ENCODE data around the gene CTNND1. TPM values are rescaled to one million over a fixed set of nuclear protein-coding genes. Genes with fewer than 3 reads are reported as not detected.

Gene CTNND1
- total RNA-seq, 4 donors from 2014 or later = 19.7 to 29.8 (median 24.5) TPM

- Histone ChIP-seq H3K4me3 (no peak overlapping the region), H3K36me3 (peaks cover 0 to 35% of the 10 kb centered on the region in 2 donors), H3K9me3 (no peaks in the 10 kb centered on the region), H3K27me3 (no peaks in the 10 kb centered on the region), H3K4me1 (peaks cover 35 to 39% of the 10 kb centered on the region in 2 donors), H3K27ac (peak overlapping the region; percentile 40 to 48 (median 44))
- DNase-seq = no peak
- in situ Hi-C loops (cut with MboI; ENCODE audit: low sequenced_read_pairs in 4 of 4) = no loop called here
- ATAC-seq = peak; percentile 45 to 52
- no peak for TF ChIP-seq POLR2A (IDR thresholded peaks at IDR 0.05)
- TF ChIP-seq, protein P1, sequence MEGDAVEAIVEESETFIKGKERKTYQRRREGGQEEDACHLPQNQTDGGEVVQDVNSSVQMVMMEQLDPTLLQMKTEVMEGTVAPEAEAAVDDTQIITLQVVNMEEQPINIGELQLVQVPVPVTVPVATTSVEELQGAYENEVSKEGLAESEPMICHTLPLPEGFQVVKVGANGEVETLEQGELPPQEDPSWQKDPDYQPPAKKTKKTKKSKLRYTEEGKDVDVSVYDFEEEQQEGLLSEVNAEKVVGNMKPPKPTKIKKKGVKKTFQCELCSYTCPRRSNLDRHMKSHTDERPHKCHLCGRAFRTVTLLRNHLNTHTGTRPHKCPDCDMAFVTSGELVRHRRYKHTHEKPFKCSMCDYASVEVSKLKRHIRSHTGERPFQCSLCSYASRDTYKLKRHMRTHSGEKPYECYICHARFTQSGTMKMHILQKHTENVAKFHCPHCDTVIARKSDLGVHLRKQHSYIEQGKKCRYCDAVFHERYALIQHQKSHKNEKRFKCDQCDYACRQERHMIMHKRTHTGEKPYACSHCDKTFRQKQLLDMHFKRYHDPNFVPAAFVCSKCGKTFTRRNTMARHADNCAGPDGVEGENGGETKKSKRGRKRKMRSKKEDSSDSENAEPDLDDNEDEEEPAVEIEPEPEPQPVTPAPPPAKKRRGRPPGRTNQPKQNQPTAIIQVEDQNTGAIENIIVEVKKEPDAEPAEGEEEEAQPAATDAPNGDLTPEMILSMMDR (IDR thresholded peaks at IDR 0.05 in 4 of 5, conservative IDR thresholded peaks at IDR 0.05 in 1 of 5) = no peak
- intact Hi-C loops (cut with DNase I; ENCODE audit: low total_unique reads) = loop anchor here (10.0 kb wide), 1 partner anchor 228 kb away; the partner anchor contains the start of gene UBE2L6
Measured at GRCh38 chr11:57792870-57793269, 31.3 kb downstream of the CTNND1 start.

DNA sequence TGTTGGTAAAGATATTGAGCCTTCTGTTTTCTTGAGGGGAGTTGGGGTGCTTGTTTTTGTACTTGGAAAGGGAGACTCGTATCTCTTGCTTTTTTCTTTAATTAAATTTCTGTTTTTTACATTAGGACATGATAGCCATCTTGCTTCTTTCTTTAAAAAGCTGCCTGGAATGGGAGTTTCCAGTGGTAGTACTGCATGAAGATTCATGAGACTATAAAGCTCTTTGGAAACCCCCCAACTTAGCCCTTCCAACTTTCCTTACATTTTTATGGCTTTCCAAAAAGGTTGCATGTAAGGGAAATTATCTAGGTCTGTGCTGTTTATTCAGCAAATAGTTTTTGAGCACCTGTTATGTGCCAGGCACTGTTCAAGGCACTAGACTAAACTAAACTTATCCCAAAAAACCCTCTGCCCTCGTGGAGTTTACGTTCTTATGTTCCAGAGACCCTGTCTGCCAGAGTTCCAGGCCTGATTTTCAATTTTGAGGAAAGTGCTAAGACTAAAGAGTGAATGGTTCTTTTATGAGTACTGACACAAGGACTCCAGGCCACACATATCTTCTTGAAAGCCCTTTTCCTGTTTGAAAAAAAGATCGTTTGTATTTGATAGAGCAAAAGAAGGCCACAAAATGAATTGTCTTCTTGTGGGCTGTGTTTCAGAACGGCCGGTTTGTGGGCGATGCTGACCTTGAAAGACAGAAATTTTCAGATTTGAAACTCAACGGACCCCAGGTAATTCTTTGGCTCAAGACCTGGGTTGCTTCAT is 31.9 kb downstream of the CTNND1 start:
- Histone ChIP-seq H3K27me3 (no peaks in the 10 kb centered on the region), H3K4me1 (peaks cover 30 to 35% of the 10 kb centered on the region in 2 donors), H3K4me3 (no peak overlapping the region), H3K9me3 (no peaks in the 10 kb centered on the region), H3K27ac (peak overlapping the region in 3 of 4 donors; percentile 40 to 46 (median 41)), H3K36me3 (peaks cover 0 to 41% of the 10 kb centered on the region in 2 donors)
- TF ChIP-seq POLR2A (IDR thresholded peaks at IDR 0.05) = no peak
- TF ChIP-seq, protein P1 (IDR thresholded peaks at IDR 0.05 in 4 of 5, conservative IDR thresholded peaks at IDR 0.05 in 1 of 5) = no peak
- no peak for DNase-seq
- no peak for ATAC-seq
- intact Hi-C loops (cut with DNase I; ENCODE audit: low total_unique reads) = loop anchor here (10.0 kb wide), 1 partner anchor 229 kb away; the partner anchor contains the start of gene UBE2L6
- in situ Hi-C loops (cut with MboI; ENCODE audit: low sequenced_read_pairs in 4 of 4) = no loop called here

GRCh38 chr11:57798905-57799559 is 37.4 kb downstream of the CTNND1 start:
- no peaks in the 10 kb centered on the region for H3K9me3 ChIP-seq
- intact Hi-C loops (cut with DNase I; ENCODE audit: low total_unique reads) (loop anchor here (2.0 to 10.0 kb wide), 2 partner anchors 38 to 234 kb away; partner anchors contain the start of genes CTNND1 and UBE2L6), in situ Hi-C loops (cut with MboI; ENCODE audit: low sequenced_read_pairs in 4 of 4) (no loop called here)
- H3K36me3 ChIP-seq = peaks cover 0 to 63% of the 10 kb centered on the region in 2 donors
- H3K4me1 ChIP-seq = peaks cover 29 to 45% of the 10 kb centered on the region in 2 donors
- DNase-seq (peak in 1 of 2 donors; percentile 24), ATAC-seq (peak; percentile 48 to 65)
- peak overlapping the region; percentile 53 to 71 (median 62) for H3K27ac ChIP-seq
- no peak for TF ChIP-seq POLR2A (IDR thresholded peaks at IDR 0.05)
- TF ChIP-seq, protein P1 (IDR thresholded peaks at IDR 0.05 in 4 of 5, conservative IDR thresholded peaks at IDR 0.05 in 1 of 5) = no peak
- no peak overlapping the region for H3K4me3 ChIP-seq
- no peaks in the 10 kb centered on the region for H3K27me3 ChIP-seq

DNA sequence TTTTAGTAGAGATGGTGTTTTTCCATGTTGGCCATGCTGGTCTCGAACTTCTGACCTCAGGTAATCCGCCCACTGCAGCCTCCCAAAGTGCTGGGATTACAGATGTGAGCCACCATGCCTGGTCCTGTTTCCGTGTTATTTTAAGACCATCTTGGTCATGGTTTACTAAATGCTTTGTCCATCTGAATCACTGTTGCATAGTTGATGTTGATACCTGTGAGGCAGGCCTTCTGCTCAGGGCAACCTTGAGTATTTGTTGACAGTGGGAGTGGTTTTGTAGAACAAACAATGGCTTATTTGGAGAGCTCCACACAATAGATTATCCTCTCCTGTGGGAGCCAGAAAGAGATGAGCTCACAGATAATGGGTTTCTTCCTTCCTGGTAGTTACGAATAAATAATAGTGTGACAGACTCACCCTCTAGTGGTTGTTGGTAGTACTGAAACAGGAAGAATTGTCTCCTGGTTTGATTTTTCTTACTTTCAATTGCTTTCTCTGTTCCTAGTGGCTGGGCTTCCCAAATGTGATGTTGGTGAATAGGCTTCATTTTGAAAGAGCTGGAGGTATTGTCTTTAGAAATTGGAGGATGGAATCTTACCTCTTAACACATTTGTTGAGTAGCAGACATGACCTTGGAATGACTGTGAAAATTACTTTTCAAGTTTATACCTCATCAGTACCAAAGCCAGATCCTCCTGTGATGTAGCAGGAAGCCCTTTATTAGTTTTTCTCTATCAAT is 39.0 kb downstream of the CTNND1 start:
- Histone ChIP-seq H3K9me3 (no peaks in the 10 kb centered on the region), H3K4me1 (peaks cover 30 to 42% of the 10 kb centered on the region in 2 donors), H3K4me3 (no peak overlapping the region), H3K27me3 (no peaks in the 10 kb centered on the region), H3K27ac (peak overlapping the region; percentile 45 to 71 (median 54)), H3K36me3 (peaks cover 0 to 73% of the 10 kb centered on the region in 2 donors)
- in situ Hi-C loops (cut with MboI; ENCODE audit: low sequenced_read_pairs in 4 of 4) = loop anchor here in 3 of 4 donors (5.0 to 25.0 kb wide), 4 partner anchors 53 to 712 kb away; partner anchors contain the start of genes OR5B21 (in 1 of the 3), SELENOH (in 1 of the 3) and UBE2L6 (in 1 of the 3)
- intact Hi-C loops (cut with DNase I; ENCODE audit: low total_unique reads) = loop anchor here (1.0 to 5.0 kb wide), 3 partner anchors 58 to 160 kb away; partner anchors contain the start of genes MED19, SELENOH and TMX2
- peak; percentile 83 to 90 for ATAC-seq
- no peak for TF ChIP-seq POLR2A (IDR thresholded peaks at IDR 0.05)
- TF ChIP-seq, protein P1 (IDR thresholded peaks at IDR 0.05 in 4 of 5, conservative IDR thresholded peaks at IDR 0.05 in 1 of 5) = peak; percentile 83 to 92 (median 84)
- no peak for DNase-seq
